ENCODE measurements around the gene TCF12. TPM values are rescaled to one million over a fixed set of nuclear protein-coding genes. Genes with fewer than 3 reads are reported as not detected.

Gene TCF12
- total and polyA plus RNA-seq, 2 donors (not counting 3 experiments of a cell fraction or from before 2014, with no cell fraction given) = 72.1 to 133 TPM

DNA sequence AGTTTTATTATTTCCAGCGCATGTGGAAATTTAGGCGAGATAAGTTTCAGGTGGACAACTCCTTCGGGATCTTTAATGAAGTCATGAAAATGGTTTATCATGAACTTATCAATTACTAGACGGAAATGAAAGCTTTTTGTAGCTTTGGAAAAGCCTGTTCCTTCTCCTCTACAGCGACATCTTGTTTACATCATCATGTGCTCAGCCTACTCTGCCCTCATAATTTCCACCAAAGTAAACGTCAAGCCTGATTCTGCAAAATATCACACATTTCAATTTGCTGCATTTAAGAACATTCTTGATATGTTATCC, 393.5 kb downstream of the TCF12 start:
- intact Hi-C loops (cut with micrococcal nuclease) = no loop called here
- no peak overlapping the region for H2AFZ ChIP-seq (ENCODE audit: low read depth, low read length)
- dilution Hi-C loops (cut with MboI; ENCODE audit: extremely low pct_ligation_motif_present, low sequenced_read_pairs) = no loop called here
- no peak for TF ChIP-seq GATA2 (IDR thresholded peaks at IDR 0.05; ENCODE audit: insufficient read depth, insufficient read length, low read depth, low read length)
- no peak for TF ChIP-seq JUN (IDR thresholded peaks at IDR 0.05; ENCODE audit: borderline replicate concordance, insufficient read depth, insufficient read length, low read depth)
- no peak for TF ChIP-seq EZH2 (IDR thresholded peaks at IDR 0.05; ENCODE audit: borderline replicate concordance, low read depth, low read length, severe bottlenecking)
- TF ChIP-seq, protein P1, sequence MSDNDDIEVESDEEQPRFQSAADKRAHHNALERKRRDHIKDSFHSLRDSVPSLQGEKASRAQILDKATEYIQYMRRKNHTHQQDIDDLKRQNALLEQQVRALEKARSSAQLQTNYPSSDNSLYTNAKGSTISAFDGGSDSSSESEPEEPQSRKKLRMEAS (IDR thresholded peaks at IDR 0.05; ENCODE audit: insufficient read depth, insufficient read length) = no peak
- TF ChIP-seq FOS (IDR thresholded peaks at IDR 0.05; ENCODE audit: borderline replicate concordance, insufficient read depth, low read length) = no peak
- no peak for TF ChIP-seq MYC (IDR thresholded peaks at IDR 0.05; ENCODE audit: low read depth, low read length)
- TF ChIP-seq POLR2A (IDR thresholded peaks at IDR 0.05; ENCODE audit: low read depth, low read length) = no peak
- no peak for TF ChIP-seq CTCF (IDR thresholded peaks at IDR 0.05; ENCODE audit: extremely low read depth in 1 of 2, insufficient read depth in 1 of 2, low read depth in 1 of 2, low read length in 2 of 2)
- no peak for TF ChIP-seq POLR2AphosphoS5 (IDR thresholded peaks at IDR 0.05; ENCODE audit: insufficient read depth, low read depth, low read length)
- DNase-seq (ENCODE audit: low read depth, low spot score) = no peak
- BruUV-seq (replicated peaks) = no TSS peak
- ChIA-PET POLR2A (no interaction called here), CTCF (interaction anchor here (1.9 kb wide), 1 partner anchor 165 kb away, joined by 7 read pairs; no protein-coding TSS in a partner anchor)
- H3K27ac ChIP-seq (ENCODE audit: insufficient read depth, low read depth, low read length) = no peak overlapping the region
- H4K20me1 ChIP-seq (replicated peaks; ENCODE audit: control insufficient read depth, extremely low read depth, insufficient read depth, low read length) = no peaks in the 10 kb centered on the region
- no peak overlapping the region for H3K9ac ChIP-seq (replicated peaks; ENCODE audit: extremely low read depth, insufficient read depth, low read length)
- H3K9me3 ChIP-seq (replicated peaks; ENCODE audit: control insufficient read depth, insufficient read depth, low read length) = no peaks in the 10 kb centered on the region
- H3K9me1 ChIP-seq (replicated peaks; ENCODE audit: control insufficient read depth, extremely low read depth, insufficient read depth, low read length) = no peaks in the 10 kb centered on the region
- FAIRE-seq = no peak
- peaks cover 1% of the 10 kb centered on the region for H3K4me1 ChIP-seq (ENCODE audit: control insufficient read depth, extremely low read depth, insufficient read depth, low read length)
- H3K79me2 ChIP-seq (ENCODE audit: control insufficient read depth, insufficient read depth, low read length) = no peaks in the 10 kb centered on the region
- H3K4me2 ChIP-seq (ENCODE audit: insufficient read depth, low read length) = no peak overlapping the region
- H3K36me3 ChIP-seq (ENCODE audit: control insufficient read depth in 2 of 2, extremely low read depth in 1 of 2, insufficient read depth in 2 of 2, low read length in 2 of 2) = no peaks in the 10 kb centered on the region
- H3K4me3 ChIP-seq (replicated peaks in 1 of 3; ENCODE audit: insufficient read depth in 1 of 3, low read depth in 1 of 3, low read length in 3 of 3) = no peak overlapping the region
- no peaks in the 10 kb centered on the region for H3K27me3 ChIP-seq (ENCODE audit: control insufficient read depth in 2 of 2, insufficient read depth in 2 of 2, low read length in 2 of 2)
